T follicular helper cell (primary cell): ENCODE data around the gene NUDT16L1.
"Not testable (repeated sequence)": the region's sequence is repeated elsewhere in the genome, so short reads cannot be mapped to it uniquely, and the experiment has no call there.

ENCODE experiments used
- DNase-seq: peaks from one replicate; pipeline ENCODE4 v3.0.0-alpha.2; 2020; ENCODE audit warnings: low read depth

The NUDT16L1 gene

GRCh38 chr16:4718466-4718865 lies 25.1 kb downstream of the NUDT16L1 start:
- no peak for DNase-seq

- DNase-seq, result no peak
These were observed 29.9 kb downstream of the NUDT16L1 start for GRCh38 chr16:4723071-4723767.

- no peak for DNase-seq
These were observed 31.4 kb downstream of the NUDT16L1 start for GRCh38 chr16:4724661-4725270.

- no peak for DNase-seq
These were observed 33.3 kb downstream of the NUDT16L1 start for GRCh38 chr16:4726616-4727015.

GRCh38 chr16:4728676-4729075 lies 35.3 kb downstream of the NUDT16L1 start:
- DNase-seq, result no peak

GRCh38 chr16:4729876-4730275 lies 36.5 kb downstream of the NUDT16L1 start:
- DNase-seq, result no peak

- DNase-seq, result no peak
These were observed 39.9 kb downstream of the NUDT16L1 start for GRCh38 chr16:4733211-4733742.

- DNase-seq, result peak; percentile 3
These were observed 40.3 kb downstream of the NUDT16L1 start for GRCh38 chr16:4733747-4734062.

GRCh38 chr16:4734063-4734729 lies 40.8 kb downstream of the NUDT16L1 start, which contains the start of the genes ANKS3 and DNAAF8:
Gene ANKS3, minus strand, starts transcription at chr16:4734271. Its CDS starts 4,122 bp downstream, at chr16:4730149.
Gene DNAAF8, plus strand, starts transcription at chr16:4734537. Its CDS starts 1,978 bp downstream, at chr16:4736515.
- DNase-seq, result peak; percentile 69

- DNase-seq, result peak; percentile 93
These were observed 41.6 kb downstream of the NUDT16L1 start for GRCh38 chr16:4734730-4735535.

- no peak for DNase-seq
These were observed 43.2 kb downstream of the NUDT16L1 start for GRCh38 chr16:4736546-4736945.

- DNase-seq, result no peak
These were observed 44.2 kb downstream of the NUDT16L1 start for GRCh38 chr16:4737545-4737944.

GRCh38 chr16:4738370-4738769 lies 45.0 kb downstream of the NUDT16L1 start:
- DNase-seq, result not testable (repeated sequence)

- no peak for DNase-seq
These were observed 50.0 kb downstream of the NUDT16L1 start for GRCh38 chr16:4743226-4743878.

- no peak for DNase-seq
These were observed 51.4 kb downstream of the NUDT16L1 start for GRCh38 chr16:4744555-4745273.

GRCh38 chr16:4745274-4745569 lies 51.9 kb downstream of the NUDT16L1 start:
- no peak for DNase-seq
